ENCODE measurements around the gene FERD3L. TPM values are rescaled to one million over a fixed set of nuclear protein-coding genes. Genes with fewer than 3 reads are reported as not detected.

Gene FERD3L
- total RNA-seq, 1 donor from 2014 or later, result not detected

- DNase-seq (ENCODE audit: low spot score), result peak; percentile 51
- no peak within 1 kb of the TSS for H3K27ac Mint-ChIP-seq (ENCODE audit: unreplicated experiment)
- TF ChIP-seq CTCF (IDR thresholded peaks at IDR 0.05; ENCODE audit: unreplicated experiment), result no peak
- H3K4me1 Mint-ChIP-seq (ENCODE audit: unreplicated experiment), result peaks cover 16% of the 10 kb centered on the region
- no peaks in the 10 kb centered on the region for H3K9me3 Mint-ChIP-seq (ENCODE audit: unreplicated experiment)
- peak within 1 kb of the TSS; percentile 93 for H3K4me3 Mint-ChIP-seq (ENCODE audit: unreplicated experiment)
- H3K27me3 Mint-ChIP-seq (ENCODE audit: unreplicated experiment), result peaks cover 14% of the 10 kb centered on the region
- peaks cover 4% of the 10 kb centered on the region for H3K36me3 Mint-ChIP-seq (ENCODE audit: low read depth, unreplicated experiment)
These were observed 27.9 kb downstream of the FERD3L start, which contains the start of gene TWIST1 for GRCh38 chr7:19117091-19117869. Gene TWIST1 (minus strand): TSS chr7:19117636. CDS start chr7:19117321, 315 bp downstream.

GRCh38 chr7:19116121-19117090, 28.8 kb downstream of the FERD3L start:
- Mint-ChIP-seq H3K36me3 (ENCODE audit: low read depth, unreplicated experiment) (peaks cover 4% of the 10 kb centered on the region), H3K27me3 (ENCODE audit: unreplicated experiment) (peaks cover 17% of the 10 kb centered on the region), H3K4me3 (ENCODE audit: unreplicated experiment) (peak overlapping the region; percentile 93), H3K9me3 (ENCODE audit: unreplicated experiment) (no peaks in the 10 kb centered on the region), H3K27ac (ENCODE audit: unreplicated experiment) (no peak overlapping the region), H3K4me1 (ENCODE audit: unreplicated experiment) (peaks cover 19% of the 10 kb centered on the region)
- no peak for TF ChIP-seq CTCF (IDR thresholded peaks at IDR 0.05; ENCODE audit: unreplicated experiment)
- DNase-seq (ENCODE audit: low spot score), result peak; percentile 35

DNA sequence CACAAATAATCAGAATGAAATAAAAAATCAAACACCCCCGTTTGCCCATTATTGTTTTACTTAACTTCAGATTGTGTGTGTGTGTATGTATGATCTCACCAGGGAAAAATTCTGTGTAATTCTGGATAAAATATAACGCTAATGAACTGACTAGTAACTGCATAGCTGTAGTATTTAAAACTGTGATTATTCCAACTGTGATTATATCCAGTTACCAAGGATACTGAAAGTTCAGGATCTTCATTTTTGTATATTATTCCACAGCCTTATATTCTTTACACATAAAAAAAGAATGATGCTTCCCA, 30.7 kb downstream of the FERD3L start:
- Mint-ChIP-seq H3K4me3 (ENCODE audit: unreplicated experiment) (no peak overlapping the region), H3K9me3 (ENCODE audit: unreplicated experiment) (no peaks in the 10 kb centered on the region), H3K4me1 (ENCODE audit: unreplicated experiment) (peaks cover 20% of the 10 kb centered on the region), H3K27ac (ENCODE audit: unreplicated experiment) (no peak overlapping the region), H3K36me3 (ENCODE audit: low read depth, unreplicated experiment) (peaks cover 4% of the 10 kb centered on the region), H3K27me3 (ENCODE audit: unreplicated experiment) (peaks cover 15% of the 10 kb centered on the region)
- TF ChIP-seq CTCF (IDR thresholded peaks at IDR 0.05; ENCODE audit: unreplicated experiment), result no peak
- DNase-seq (ENCODE audit: low spot score), result no peak

GRCh38 chr7:19113855-19114550, 31.2 kb downstream of the FERD3L start:
- H3K4me3 Mint-ChIP-seq (ENCODE audit: unreplicated experiment), result no peak overlapping the region
- H3K27me3 Mint-ChIP-seq (ENCODE audit: unreplicated experiment), result peaks cover 16% of the 10 kb centered on the region
- H3K9me3 Mint-ChIP-seq (ENCODE audit: unreplicated experiment), result no peaks in the 10 kb centered on the region

More at GRCh38 chr7:19113855-19114550, 31.2 kb downstream of the FERD3L start:
- DNase-seq (ENCODE audit: low spot score), result no peak
- no peak for TF ChIP-seq CTCF (IDR thresholded peaks at IDR 0.05; ENCODE audit: unreplicated experiment)
- Mint-ChIP-seq H3K4me1 (ENCODE audit: unreplicated experiment) (peaks cover 16% of the 10 kb centered on the region), H3K27ac (ENCODE audit: unreplicated experiment) (no peak overlapping the region), H3K36me3 (ENCODE audit: low read depth, unreplicated experiment) (peaks cover 4% of the 10 kb centered on the region)

Data from endothelial cell (in vitro differentiated cells).